ENCODE data around the gene ELMO3. TPM values are rescaled to one million over a fixed set of nuclear protein-coding genes. Genes with fewer than 3 reads are reported as not detected.

The ELMO3 gene
- total and polyA plus RNA-seq, 2 of the 13 experiments (the other 11 are each of a cell fraction or from before 2014, with no cell fraction given), result 2.6 to 4.0 TPM

GRCh38 chr16:67246756-67247191, 47.8 kb downstream of the ELMO3 start:
- Histone ChIP-seq H3K36me3 (replicated peaks in 1 of 2; ENCODE audit: control insufficient read depth in 1 of 2, insufficient read depth in 2 of 2, low read length in 2 of 2) (peaks cover 0 to 2% of the 10 kb centered on the region in 2 experiments; a peak in 2 of 5 replicates), H3K4me2 (ENCODE audit: low read depth, low read length) (peak overlapping the region; percentile 97), H3K27ac (ENCODE audit: extremely low read length, insufficient read depth, low read length) (peak overlapping the region; percentile 73), H3K9ac (ENCODE audit: insufficient read depth, low read depth, low read length) (peak overlapping the region; percentile 69), H3K4me1 (ENCODE audit: insufficient read depth, low read length) (peaks cover 60% of the 10 kb centered on the region), H4K20me1 (ENCODE audit: insufficient read depth, low read length) (no peaks in the 10 kb centered on the region), H3K4me3 (replicated peaks in 1 of 3; ENCODE audit: insufficient read depth in 1 of 3, low read depth in 2 of 3, low read length in 3 of 3) (peak overlapping the region; percentile 63 to 85 (median 82)), H3K9me3 (ENCODE audit: low read length) (no peaks in the 10 kb centered on the region), H3K27me3 (ENCODE audit: control insufficient read depth in 1 of 2, insufficient read depth in 2 of 2, low read length in 2 of 2) (peaks cover 0 to 22% of the 10 kb centered on the region in 2 experiments; a peak in 3 of 5 replicates), H2AFZ (ENCODE audit: low read length) (no peak overlapping the region), H3K79me2 (ENCODE audit: insufficient read depth, low read length) (no peaks in the 10 kb centered on the region)
- no peak for FAIRE-seq
- intact Hi-C loops (cut with micrococcal nuclease; ENCODE audit: unreplicated experiment) (loop anchor here (1.0 to 2.0 kb wide), 2 partner anchors 19 to 54 kb away; partner anchors contain the start of genes E2F4 and TMEM208), in situ Hi-C loops (cut with HindIII; ENCODE audit: extremely low pct_ligation_motif_present, low pct_unique_long_range_greater_than_20kb) (no loop called here)
- ATAC-seq, result peak; percentile 36
- DNase-seq (ENCODE audit: low spot score), result peak; percentile 56
- no TSS peak for BruUV-seq (replicated peaks)
- CTCF ChIA-PET (ENCODE audit: low intra/inter-chr PET ratio, low total read pairs), result interaction anchor here (1.3 kb wide), 1 partner anchor 269 kb away, joined by 3 read pairs; no protein-coding TSS in a partner anchor
- POLR2A ChIA-PET, result interaction anchor here (1.0 to 6.1 kb wide), 19 partner anchors 9 to 293 kb away, joined by 3 to 71 read pairs (median 6); partner anchors contain the start of genes HSD11B2, PLEKHG4 and TMEM208
- 2% methylated on average over 21 of the region's 26 CpGs for WGBS (ENCODE audit: low lambda C conversion rate)
- TF ChIP-seq KAT7 (CRISPR knock-in tag; IDR thresholded peaks at IDR 0.05; ENCODE audit: borderline replicate concordance) (peak; percentile 54; the same call in 1 of the 2 replicates), SALL2 (CRISPR knock-in tag; IDR thresholded peaks at IDR 0.05) (no peak), ZXDC (CRISPR knock-in tag; IDR thresholded peaks at IDR 0.05) (0 out of 2 replicates have a peak, but pooled peaks have one; percentile 47), ZNF792 (CRISPR knock-in tag; IDR thresholded peaks at IDR 0.05) (0 out of 2 replicates have a peak, but pooled peaks have one; percentile 0), AGO1 (IDR thresholded peaks at IDR 0.05; ENCODE audit: low read depth, low read length, poor library complexity, severe bottlenecking) (peak; percentile 5), ZNF143 (CRISPR knock-in tag; IDR thresholded peaks at IDR 0.05) (no peak)
- TF ChIP-seq, protein P1, sequence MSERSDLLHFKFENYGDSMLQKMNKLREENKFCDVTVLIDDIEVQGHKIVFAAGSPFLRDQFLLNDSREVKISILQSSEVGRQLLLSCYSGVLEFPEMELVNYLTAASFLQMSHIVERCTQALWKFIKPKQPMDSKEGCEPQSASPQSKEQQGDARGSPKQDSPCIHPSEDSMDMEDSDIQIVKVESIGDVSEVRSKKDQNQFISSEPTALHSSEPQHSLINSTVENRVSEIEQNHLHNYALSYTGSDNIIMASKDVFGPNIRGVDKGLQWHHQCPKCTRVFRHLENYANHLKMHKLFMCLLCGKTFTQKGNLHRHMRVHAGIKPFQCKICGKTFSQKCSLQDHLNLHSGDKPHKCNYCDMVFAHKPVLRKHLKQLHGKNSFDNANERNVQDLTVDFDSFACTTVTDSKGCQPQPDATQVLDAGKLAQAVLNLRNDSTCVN (CRISPR knock-in tag; IDR thresholded peaks at IDR 0.05; ENCODE audit: borderline replicate concordance), result no peak
- TF ChIP-seq, protein P2, sequence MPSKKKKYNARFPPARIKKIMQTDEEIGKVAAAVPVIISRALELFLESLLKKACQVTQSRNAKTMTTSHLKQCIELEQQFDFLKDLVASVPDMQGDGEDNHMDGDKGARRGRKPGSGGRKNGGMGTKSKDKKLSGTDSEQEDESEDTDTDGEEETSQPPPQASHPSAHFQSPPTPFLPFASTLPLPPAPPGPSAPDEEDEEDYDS (CRISPR knock-in tag; IDR thresholded peaks at IDR 0.05), result peak; percentile 31; the same call in 1 of the 2 replicates
- TF ChIP-seq, protein P3, sequence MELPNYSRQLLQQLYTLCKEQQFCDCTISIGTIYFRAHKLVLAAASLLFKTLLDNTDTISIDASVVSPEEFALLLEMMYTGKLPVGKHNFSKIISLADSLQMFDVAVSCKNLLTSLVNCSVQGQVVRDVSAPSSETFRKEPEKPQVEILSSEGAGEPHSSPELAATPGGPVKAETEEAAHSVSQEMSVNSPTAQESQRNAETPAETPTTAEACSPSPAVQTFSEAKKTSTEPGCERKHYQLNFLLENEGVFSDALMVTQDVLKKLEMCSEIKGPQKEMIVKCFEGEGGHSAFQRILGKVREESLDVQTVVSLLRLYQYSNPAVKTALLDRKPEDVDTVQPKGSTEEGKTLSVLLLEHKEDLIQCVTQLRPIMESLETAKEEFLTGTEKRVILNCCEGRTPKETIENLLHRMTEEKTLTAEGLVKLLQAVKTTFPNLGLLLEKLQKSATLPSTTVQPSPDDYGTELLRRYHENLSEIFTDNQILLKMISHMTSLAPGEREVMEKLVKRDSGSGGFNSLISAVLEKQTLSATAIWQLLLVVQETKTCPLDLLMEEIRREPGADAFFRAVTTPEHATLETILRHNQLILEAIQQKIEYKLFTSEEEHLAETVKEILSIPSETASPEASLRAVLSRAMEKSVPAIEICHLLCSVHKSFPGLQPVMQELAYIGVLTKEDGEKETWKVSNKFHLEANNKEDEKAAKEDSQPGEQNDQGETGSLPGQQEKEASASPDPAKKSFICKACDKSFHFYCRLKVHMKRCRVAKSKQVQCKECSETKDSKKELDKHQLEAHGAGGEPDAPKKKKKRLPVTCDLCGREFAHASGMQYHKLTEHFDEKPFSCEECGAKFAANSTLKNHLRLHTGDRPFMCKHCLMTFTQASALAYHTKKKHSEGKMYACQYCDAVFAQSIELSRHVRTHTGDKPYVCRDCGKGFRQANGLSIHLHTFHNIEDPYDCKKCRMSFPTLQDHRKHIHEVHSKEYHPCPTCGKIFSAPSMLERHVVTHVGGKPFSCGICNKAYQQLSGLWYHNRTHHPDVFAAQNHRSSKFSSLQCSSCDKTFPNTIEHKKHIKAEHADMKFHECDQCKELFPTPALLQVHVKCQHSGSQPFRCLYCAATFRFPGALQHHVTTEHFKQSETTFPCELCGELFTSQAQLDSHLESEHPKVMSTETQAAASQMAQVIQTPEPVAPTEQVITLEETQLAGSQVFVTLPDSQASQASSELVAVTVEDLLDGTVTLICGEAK (IDR thresholded peaks at IDR 0.05), result no peak
- TF ChIP-seq, protein P3 (CRISPR knock-in tag; IDR thresholded peaks at IDR 0.05), result no peak

Data from HepG2 (cell line).